ENCODE data around the gene SLC35B1. TPM values are rescaled to one million over a fixed set of nuclear protein-coding genes. Genes with fewer than 3 reads are reported as not detected.

The SLC35B1 gene
- total RNA-seq, 2 donors from 2014 or later, result 59.4 to 80.5 TPM

DNA sequence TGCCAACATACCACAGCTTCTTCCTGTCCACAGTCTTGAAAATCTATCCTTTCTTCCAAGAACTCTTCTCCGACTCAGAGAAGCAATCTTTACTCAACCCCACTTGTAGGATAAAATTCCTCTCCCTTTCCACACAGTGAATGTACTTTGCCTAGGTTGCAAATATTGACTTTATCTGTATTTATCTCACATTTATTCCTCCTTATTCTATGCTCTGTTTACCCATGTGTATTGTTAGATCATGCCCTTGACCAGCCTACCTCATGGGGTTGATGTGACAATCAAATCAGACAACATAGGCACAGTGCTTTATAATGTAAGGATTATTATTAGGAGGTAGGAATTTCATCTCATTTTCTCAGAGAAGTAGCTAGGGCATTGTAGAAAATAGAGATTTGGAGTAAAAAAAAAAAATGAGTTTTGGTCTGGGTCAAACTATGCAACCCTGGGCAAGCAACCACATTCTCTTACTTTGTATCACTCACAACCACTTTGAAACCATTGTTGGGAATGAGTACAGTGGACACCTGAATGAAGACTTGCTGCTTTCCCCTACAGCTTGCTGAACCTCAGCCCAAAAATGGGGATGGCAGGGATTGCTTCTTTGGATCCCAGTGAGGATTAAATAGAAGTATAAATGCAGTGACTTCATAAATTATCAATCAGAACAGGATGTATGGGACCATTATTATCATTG lies 9.1 kb upstream of the SLC35B1 start:
- H3K36me3 ChIP-seq (ENCODE audit: control insufficient read depth, insufficient read depth, low read length), result peaks cover 45% of the 10 kb centered on the region
- no peak overlapping the region for H3K4me3 ChIP-seq (ENCODE audit: low read length)
- H3K9me3 ChIP-seq (ENCODE audit: control insufficient read depth, low read length), result no peaks in the 10 kb centered on the region
- DNase-seq, result no peak
- H3K27ac ChIP-seq (ENCODE audit: low read depth, low read length), result no peak overlapping the region
- TF ChIP-seq, protein P1, sequence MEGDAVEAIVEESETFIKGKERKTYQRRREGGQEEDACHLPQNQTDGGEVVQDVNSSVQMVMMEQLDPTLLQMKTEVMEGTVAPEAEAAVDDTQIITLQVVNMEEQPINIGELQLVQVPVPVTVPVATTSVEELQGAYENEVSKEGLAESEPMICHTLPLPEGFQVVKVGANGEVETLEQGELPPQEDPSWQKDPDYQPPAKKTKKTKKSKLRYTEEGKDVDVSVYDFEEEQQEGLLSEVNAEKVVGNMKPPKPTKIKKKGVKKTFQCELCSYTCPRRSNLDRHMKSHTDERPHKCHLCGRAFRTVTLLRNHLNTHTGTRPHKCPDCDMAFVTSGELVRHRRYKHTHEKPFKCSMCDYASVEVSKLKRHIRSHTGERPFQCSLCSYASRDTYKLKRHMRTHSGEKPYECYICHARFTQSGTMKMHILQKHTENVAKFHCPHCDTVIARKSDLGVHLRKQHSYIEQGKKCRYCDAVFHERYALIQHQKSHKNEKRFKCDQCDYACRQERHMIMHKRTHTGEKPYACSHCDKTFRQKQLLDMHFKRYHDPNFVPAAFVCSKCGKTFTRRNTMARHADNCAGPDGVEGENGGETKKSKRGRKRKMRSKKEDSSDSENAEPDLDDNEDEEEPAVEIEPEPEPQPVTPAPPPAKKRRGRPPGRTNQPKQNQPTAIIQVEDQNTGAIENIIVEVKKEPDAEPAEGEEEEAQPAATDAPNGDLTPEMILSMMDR (conservative IDR thresholded peaks at IDR 0.05), result no peak
- Mint-ChIP-seq H3K4me1 (no peaks in the 10 kb centered on the region), H3K9me3 (no peaks in the 10 kb centered on the region), H3K27me3 (ENCODE audit: insufficient read depth) (no peaks in the 10 kb centered on the region), H3K4me3 (no peak overlapping the region), H3K36me3 (ENCODE audit: low read depth) (peaks cover 61% of the 10 kb centered on the region), H3K27ac (no peak overlapping the region)
- no peaks in the 10 kb centered on the region for H3K27me3 ChIP-seq (ENCODE audit: control insufficient read depth, insufficient read depth, low read length, poor library complexity, severe bottlenecking)
- no peak overlapping the region for H3K9ac ChIP-seq (ENCODE audit: extremely low read depth, low read length, poor library complexity, severe bottlenecking)
- WGBS, 2 experiments (ENCODE audit: insufficient coverage in 1 of 2, insufficient read length in 1 of 2), result 96 to 100% methylated on average over 1 of the region's 1 CpG
- H3K4me1 ChIP-seq (ENCODE audit: control insufficient read depth, insufficient read depth, low read length), result no peaks in the 10 kb centered on the region

- H3K27ac Mint-ChIP-seq, result no peak overlapping the region
- WGBS, 2 experiments (ENCODE audit: insufficient coverage in 1 of 2, insufficient read length in 1 of 2), result 92 to 100% methylated on average over 2 to 9 of the region's 9 CpGs
Observed at GRCh38 chr17:49715717-49716279, 8.0 kb upstream of the SLC35B1 start.

GRCh38 chr17:49715216-49715615 lies 7.5 kb upstream of the SLC35B1 start:
- H3K36me3 ChIP-seq (ENCODE audit: control insufficient read depth, insufficient read depth, low read length), result peaks cover 38% of the 10 kb centered on the region
- no peaks in the 10 kb centered on the region for H3K4me1 Mint-ChIP-seq
- no peak overlapping the region for H3K4me3 Mint-ChIP-seq
- no peak overlapping the region for H3K4me3 ChIP-seq (ENCODE audit: low read length)
- no peaks in the 10 kb centered on the region for H3K27me3 Mint-ChIP-seq (ENCODE audit: insufficient read depth)
- no peak for DNase-seq
- TF ChIP-seq, protein P1 (conservative IDR thresholded peaks at IDR 0.05), result no peak
- H3K27me3 ChIP-seq (ENCODE audit: control insufficient read depth, insufficient read depth, low read length, poor library complexity, severe bottlenecking), result no peaks in the 10 kb centered on the region
- H3K4me1 ChIP-seq (ENCODE audit: control insufficient read depth, insufficient read depth, low read length), result no peaks in the 10 kb centered on the region
- H3K9me3 ChIP-seq (ENCODE audit: control insufficient read depth, low read length), result no peaks in the 10 kb centered on the region
- H3K9me3 Mint-ChIP-seq, result no peaks in the 10 kb centered on the region
- 91 to 98% methylated on average over 3 to 4 of the region's 4 CpGs for WGBS, 2 experiments (ENCODE audit: insufficient coverage in 1 of 2, insufficient read length in 1 of 2)
- no peak overlapping the region for H3K9ac ChIP-seq (ENCODE audit: extremely low read depth, low read length, poor library complexity, severe bottlenecking)
- H3K27ac ChIP-seq (ENCODE audit: low read depth, low read length), result no peak overlapping the region
- peaks cover 61% of the 10 kb centered on the region for H3K36me3 Mint-ChIP-seq (ENCODE audit: low read depth)
- H3K27ac Mint-ChIP-seq, result no peak overlapping the region

More at GRCh38 chr17:49715717-49716279, 8.0 kb upstream of the SLC35B1 start:
- TF ChIP-seq, protein P1 (conservative IDR thresholded peaks at IDR 0.05), result no peak
- no peaks in the 10 kb centered on the region for H3K9me3 Mint-ChIP-seq
- peaks cover 62% of the 10 kb centered on the region for H3K36me3 Mint-ChIP-seq (ENCODE audit: low read depth)
- Histone ChIP-seq H3K9me3 (ENCODE audit: control insufficient read depth, low read length) (no peaks in the 10 kb centered on the region), H3K4me1 (ENCODE audit: control insufficient read depth, insufficient read depth, low read length) (no peaks in the 10 kb centered on the region), H3K36me3 (ENCODE audit: control insufficient read depth, insufficient read depth, low read length) (peaks cover 38% of the 10 kb centered on the region), H3K9ac (ENCODE audit: extremely low read depth, low read length, poor library complexity, severe bottlenecking) (no peak overlapping the region), H3K27me3 (ENCODE audit: control insufficient read depth, insufficient read depth, low read length, poor library complexity, severe bottlenecking) (no peaks in the 10 kb centered on the region), H3K4me3 (ENCODE audit: low read length) (no peak overlapping the region), H3K27ac (ENCODE audit: low read depth, low read length) (no peak overlapping the region)
- no peak for DNase-seq
- H3K4me1 Mint-ChIP-seq, result no peaks in the 10 kb centered on the region
- no peak overlapping the region for H3K4me3 Mint-ChIP-seq
- no peaks in the 10 kb centered on the region for H3K27me3 Mint-ChIP-seq (ENCODE audit: insufficient read depth)

Data from endodermal cell (in vitro differentiated cells).